ENCODE measurements around the gene VWC2L.

The VWC2L gene

GRCh38 chr2:214451516-214452275 is 40.8 kb downstream of the VWC2L start:
- TF ChIP-seq CTCF (IDR thresholded peaks at IDR 0.05; ENCODE audit: low read depth, low read length): no peak
- no peak overlapping the region for H3K4me3 ChIP-seq (replicated peaks in 1 of 2; ENCODE audit: low read depth in 2 of 2, low read length in 2 of 2)
- no peak for DNase-seq (ENCODE audit: low read depth in 2 of 2)

GRCh38 chr2:214465363-214466146 is 54.7 kb downstream of the VWC2L start:
- DNase-seq (ENCODE audit: low read depth in 2 of 2): peak; percentile 5 to 29
- no peak for TF ChIP-seq CTCF (IDR thresholded peaks at IDR 0.05; ENCODE audit: low read depth, low read length)
- H3K4me3 ChIP-seq (replicated peaks in 1 of 2; ENCODE audit: low read depth in 2 of 2, low read length in 2 of 2): no peak overlapping the region

GRCh38 chr2:214469728-214470127 is 58.9 kb downstream of the VWC2L start:
- H3K4me3 ChIP-seq (replicated peaks in 1 of 2; ENCODE audit: low read depth in 2 of 2, low read length in 2 of 2): no peak overlapping the region
- no peak for DNase-seq (ENCODE audit: low read depth in 2 of 2)
- TF ChIP-seq CTCF (IDR thresholded peaks at IDR 0.05; ENCODE audit: low read depth, low read length): no peak

GRCh38 chr2:214471382-214471781 is 60.5 kb downstream of the VWC2L start:
- no peak for DNase-seq (ENCODE audit: low read depth in 2 of 2)
- TF ChIP-seq CTCF (IDR thresholded peaks at IDR 0.05; ENCODE audit: low read depth, low read length): no peak
- no peak overlapping the region for H3K4me3 ChIP-seq (replicated peaks in 1 of 2; ENCODE audit: low read depth in 2 of 2, low read length in 2 of 2)

GRCh38 chr2:214471990-214472389 is 61.1 kb downstream of the VWC2L start:
- TF ChIP-seq CTCF (IDR thresholded peaks at IDR 0.05; ENCODE audit: low read depth, low read length): no peak
- no peak overlapping the region for H3K4me3 ChIP-seq (replicated peaks in 1 of 2; ENCODE audit: low read depth in 2 of 2, low read length in 2 of 2)
- DNase-seq (ENCODE audit: low read depth in 2 of 2): no peak

- no peak overlapping the region for H3K4me3 ChIP-seq (replicated peaks in 1 of 2; ENCODE audit: low read depth in 2 of 2, low read length in 2 of 2)
- no peak for TF ChIP-seq CTCF (IDR thresholded peaks at IDR 0.05; ENCODE audit: low read depth, low read length)
- no peak for DNase-seq (ENCODE audit: low read depth in 2 of 2)
These were observed 66.5 kb downstream of the VWC2L start for GRCh38 chr2:214477305-214477704.

All from cardiac fibroblast (primary cell).